SU-DHL-6 (cell line): ENCODE data around the gene IGFBP3.

Experiments
- H2AFZ ChIP-seq: fragments of 200-600 bp; sonication (generic); 2 replicates; pipeline ENCODE4 v1.6.1; 2014; ENCODE audit warnings: low read depth, mild to moderate bottlenecking, moderate library complexity, mixed read lengths, antibody characterized with exemption, low read length; ENCODE audit not compliant: severe bottlenecking
- H3F3A ChIP-seq: fragments of 200-600 bp; shearing (Covaris generic); 2 replicates; pipeline ENCODE4 v1.6.0; 2016; ENCODE audit warnings: antibody characterized with exemption, mild to moderate bottlenecking; ENCODE audit not compliant: insufficient read depth
- H3K27ac ChIP-seq: fragments of 200-600 bp; sonication (generic); 2 replicates; pipeline ENCODE4 v1.5.1; 2016; ENCODE audit warnings: low read depth, mild to moderate bottlenecking, low read length, moderate library complexity, mixed read lengths
- H3K27me3 ChIP-seq: fragments of 200-600 bp; sonication (generic), shearing (Covaris generic); 2 replicates; pipeline ENCODE4 v1.6.0; 2014; ENCODE audit warnings: mild to moderate bottlenecking, low read length
- H3K36me3 ChIP-seq: fragments of 200-600 bp; sonication (generic); 2 replicates; pipeline ENCODE4 v1.6.1; 2014; ENCODE audit warnings: mild to moderate bottlenecking, low read length, mixed read lengths
- H3K4me2 ChIP-seq: fragments of 300-600, 200-600 bp; shearing (Covaris generic), sonication (generic); 2 replicates; pipeline ENCODE4 v1.6.0; 2014; ENCODE audit warnings: low read length, low read depth, mild to moderate bottlenecking; ENCODE audit not compliant: poor library complexity, severe bottlenecking
- H3K4me3 ChIP-seq: fragments of 200-600 bp; sonication (generic); 2 replicates; pipeline ENCODE4 v1.5.1; 2014; ENCODE audit warnings: antibody characterized with exemption, low read length, mild to moderate bottlenecking, mixed read lengths; ENCODE audit not compliant: insufficient read depth, poor library complexity, severe bottlenecking
- H3K79me2 ChIP-seq: fragments of 200-600 bp; sonication (generic); 2 replicates; pipeline ENCODE4 v1.6.1; 2014; ENCODE audit warnings: mild to moderate bottlenecking, low read length, moderate library complexity; ENCODE audit not compliant: insufficient read depth
- H3K9ac ChIP-seq: fragments of 200-600 bp; sonication (generic); 2 replicates; pipeline ENCODE4 v1.7.0; 2014; ENCODE audit warnings: mild to moderate bottlenecking, low read length
- H3K9me2 ChIP-seq: fragments of 200-600 bp; sonication (generic); replicated peaks from 2 replicates; pipeline ENCODE4 v1.6.1; 2014; ENCODE audit warnings: low read length; ENCODE audit not compliant: insufficient read depth
- H3K9me3 ChIP-seq: fragments of 200-600 bp; sonication (generic); 2 replicates; pipeline ENCODE4 v1.6.1; 2014; ENCODE audit warnings: low read length, mixed read lengths; ENCODE audit not compliant: insufficient read depth
- H4K20me1 ChIP-seq: fragments of 200-600 bp; sonication (generic); 2 replicates; pipeline ENCODE4 v1.6.1; 2014; ENCODE audit warnings: low read depth, mild to moderate bottlenecking, antibody characterized with exemption, low read length, moderate library complexity, mixed read lengths
- EZH2phosphoT487 ChIP-seq: fragments of 200-600 bp; sonication (generic), shearing (Covaris generic); conservative IDR thresholded peaks from 2 replicates; pipeline ENCODE4 v1.6.1; 2018; ENCODE audit warnings: mild to moderate bottlenecking, antibody characterized with exemption, low read length, moderate library complexity, mixed read lengths
- TF ChIP-seq, protein P1 (sequence below): fragments of 200-600 bp; sonication (generic); IDR thresholded peaks from one replicate; pipeline ENCODE4 v1.5.1; 2017; ENCODE audit warnings: antibody characterized with exemption, mild to moderate bottlenecking, low read length, moderate library complexity; ENCODE audit not compliant: insufficient read depth, poor library complexity, severe bottlenecking

Gene IGFBP3

DNA sequence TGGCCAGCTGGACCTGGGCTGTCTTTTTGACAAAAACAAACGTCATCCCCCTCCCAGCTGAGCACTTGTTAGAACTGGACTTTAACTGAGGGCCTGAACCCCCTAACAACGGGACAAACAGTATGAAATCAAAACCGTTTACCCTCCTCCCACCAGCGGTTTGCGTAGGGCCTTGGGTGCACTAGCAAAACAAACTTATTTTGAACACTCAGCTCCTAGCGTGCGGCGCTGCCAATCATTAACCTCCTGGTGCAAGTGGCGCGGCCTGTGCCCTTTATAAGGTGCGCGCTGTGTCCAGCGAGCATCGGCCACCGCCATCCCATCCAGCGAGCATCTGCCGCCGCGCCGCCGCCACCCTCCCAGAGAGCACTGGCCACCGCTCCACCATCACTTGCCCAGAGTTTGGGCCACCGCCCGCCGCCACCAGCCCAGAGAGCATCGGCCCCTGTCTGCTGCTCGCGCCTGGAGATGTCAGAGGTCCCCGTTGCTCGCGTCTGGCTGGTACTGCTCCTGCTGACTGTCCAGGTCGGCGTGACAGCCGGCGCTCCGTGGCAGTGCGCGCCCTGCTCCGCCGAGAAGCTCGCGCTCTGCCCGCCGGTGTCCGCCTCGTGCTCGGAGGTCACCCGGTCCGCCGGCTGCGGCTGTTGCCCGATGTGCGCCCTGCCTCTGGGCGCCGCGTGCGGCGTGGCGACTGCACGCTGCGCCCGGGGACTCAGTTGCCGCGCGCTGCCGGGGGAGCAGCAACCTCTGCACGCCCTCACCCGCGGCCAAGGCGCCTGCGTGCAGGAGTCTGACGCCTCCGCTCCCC, 32.7 kb downstream of the IGFBP3 start, which contains the start of gene IGFBP1:
IGFBP1 (plus strand) TSS at position 304 of the 808 bp plus-strand sequence; CDS start at position 469, 165 bp downstream.
- Histone ChIP-seq H3K27ac (no peak within 1 kb of the TSS), H3K9me2 (no peaks in the 10 kb centered on the region), H2AFZ (no peak within 1 kb of the TSS), H3K4me3 (no peak within 1 kb of the TSS), H3K36me3 (no peaks in the 10 kb centered on the region), H3K27me3 (no peaks in the 10 kb centered on the region), H3K9me3 (no peaks in the 10 kb centered on the region), H3K9ac (no peak within 1 kb of the TSS), H3F3A (no peaks in the 10 kb centered on the region), H4K20me1 (no peaks in the 10 kb centered on the region), H3K4me2 (no peak within 1 kb of the TSS), H3K79me2 (no peaks in the 10 kb centered on the region)
- no peak for TF ChIP-seq EZH2phosphoT487
- TF ChIP-seq, protein P1, sequence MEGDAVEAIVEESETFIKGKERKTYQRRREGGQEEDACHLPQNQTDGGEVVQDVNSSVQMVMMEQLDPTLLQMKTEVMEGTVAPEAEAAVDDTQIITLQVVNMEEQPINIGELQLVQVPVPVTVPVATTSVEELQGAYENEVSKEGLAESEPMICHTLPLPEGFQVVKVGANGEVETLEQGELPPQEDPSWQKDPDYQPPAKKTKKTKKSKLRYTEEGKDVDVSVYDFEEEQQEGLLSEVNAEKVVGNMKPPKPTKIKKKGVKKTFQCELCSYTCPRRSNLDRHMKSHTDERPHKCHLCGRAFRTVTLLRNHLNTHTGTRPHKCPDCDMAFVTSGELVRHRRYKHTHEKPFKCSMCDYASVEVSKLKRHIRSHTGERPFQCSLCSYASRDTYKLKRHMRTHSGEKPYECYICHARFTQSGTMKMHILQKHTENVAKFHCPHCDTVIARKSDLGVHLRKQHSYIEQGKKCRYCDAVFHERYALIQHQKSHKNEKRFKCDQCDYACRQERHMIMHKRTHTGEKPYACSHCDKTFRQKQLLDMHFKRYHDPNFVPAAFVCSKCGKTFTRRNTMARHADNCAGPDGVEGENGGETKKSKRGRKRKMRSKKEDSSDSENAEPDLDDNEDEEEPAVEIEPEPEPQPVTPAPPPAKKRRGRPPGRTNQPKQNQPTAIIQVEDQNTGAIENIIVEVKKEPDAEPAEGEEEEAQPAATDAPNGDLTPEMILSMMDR, result no peak

DNA sequence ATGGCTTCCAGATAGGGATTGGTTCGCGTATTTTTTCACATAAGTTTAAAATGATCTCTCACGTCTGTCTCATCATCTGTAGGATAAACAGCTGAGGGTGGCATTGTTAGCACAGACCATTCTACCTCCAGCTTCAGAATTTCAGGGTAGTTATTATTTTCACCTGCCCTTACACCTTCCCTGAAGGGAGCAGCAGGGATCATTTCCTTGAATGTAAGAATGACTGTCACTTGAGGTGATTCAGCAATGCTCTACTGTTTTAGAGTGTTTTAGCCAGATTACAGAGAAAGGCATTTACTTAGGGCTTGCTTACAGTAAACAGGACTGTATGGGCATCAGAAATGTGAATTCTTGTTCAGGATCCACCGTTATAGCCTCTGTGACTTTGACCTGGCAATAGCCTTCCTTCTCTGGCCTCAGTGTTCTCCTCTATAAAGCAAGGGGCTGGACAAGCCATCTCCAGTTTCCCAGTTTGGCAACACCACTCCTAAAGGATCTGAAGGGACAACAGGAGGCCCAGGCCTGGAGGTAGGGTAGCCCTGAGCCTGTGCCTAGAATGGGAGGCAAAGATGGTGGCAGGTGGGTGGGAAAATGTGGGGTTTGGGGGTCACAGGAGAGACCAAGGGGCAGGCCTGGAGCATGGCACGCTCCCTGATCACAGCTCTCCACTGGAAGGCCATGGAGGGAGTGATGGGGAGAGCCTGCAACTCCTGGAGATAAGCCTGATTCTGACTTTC, 34.0 kb downstream of the IGFBP3 start:
- H2AFZ ChIP-seq, result no peak overlapping the region
- H3K9me2 ChIP-seq, result no peaks in the 10 kb centered on the region
- no peaks in the 10 kb centered on the region for H3K79me2 ChIP-seq
- no peaks in the 10 kb centered on the region for H3F3A ChIP-seq
- no peaks in the 10 kb centered on the region for H3K36me3 ChIP-seq
- no peak overlapping the region for H3K4me2 ChIP-seq
- H4K20me1 ChIP-seq, result no peaks in the 10 kb centered on the region
- no peaks in the 10 kb centered on the region for H3K9me3 ChIP-seq
- no peaks in the 10 kb centered on the region for H3K27me3 ChIP-seq
- H3K9ac ChIP-seq, result no peak overlapping the region
- H3K4me3 ChIP-seq, result no peak overlapping the region
- no peak for TF ChIP-seq EZH2phosphoT487
- TF ChIP-seq, protein P1, result no peak
- H3K27ac ChIP-seq, result no peak overlapping the region

DNA sequence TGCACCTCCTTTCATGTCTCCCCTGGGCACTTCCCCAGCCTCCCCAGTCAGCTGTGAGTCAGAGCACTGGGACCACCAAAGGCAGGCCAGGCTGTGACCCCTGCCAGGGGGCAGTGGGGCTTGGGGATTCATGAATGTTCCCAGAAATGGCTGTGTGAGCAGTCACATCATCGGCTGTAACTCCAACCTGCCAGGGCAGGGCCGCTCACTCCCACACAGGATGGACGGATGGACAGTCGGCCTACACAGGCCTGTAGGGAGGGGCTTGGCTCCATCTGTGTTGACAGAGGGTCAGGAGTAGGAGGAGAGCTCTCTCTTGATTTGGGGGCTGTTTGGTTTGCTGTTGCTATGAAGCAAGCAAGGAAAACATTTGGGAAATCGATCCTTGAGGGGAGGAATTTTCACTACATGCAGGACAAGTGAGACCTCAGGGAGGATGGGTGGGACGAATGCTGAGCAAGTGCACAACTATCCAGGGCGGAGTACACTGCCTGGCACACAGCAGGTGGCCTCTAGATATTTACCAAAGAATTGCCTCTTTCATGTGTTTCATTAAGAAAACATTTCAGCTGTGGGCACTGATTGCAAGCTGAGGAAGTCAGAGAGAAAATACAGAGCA, 35.7 kb downstream of the IGFBP3 start:
- Histone ChIP-seq H3F3A (no peaks in the 10 kb centered on the region), H3K9ac (no peak overlapping the region), H3K79me2 (no peaks in the 10 kb centered on the region), H3K36me3 (no peaks in the 10 kb centered on the region), H3K4me2 (no peak overlapping the region), H2AFZ (no peak overlapping the region), H3K27ac (no peak overlapping the region), H3K9me3 (no peaks in the 10 kb centered on the region), H3K4me3 (no peak overlapping the region), H3K9me2 (no peaks in the 10 kb centered on the region), H3K27me3 (no peaks in the 10 kb centered on the region), H4K20me1 (no peaks in the 10 kb centered on the region)
- TF ChIP-seq EZH2phosphoT487, result no peak
- TF ChIP-seq, protein P1, result no peak
